Measurements from ENCODE around the gene CD5L.

CD5L gene

DNA sequence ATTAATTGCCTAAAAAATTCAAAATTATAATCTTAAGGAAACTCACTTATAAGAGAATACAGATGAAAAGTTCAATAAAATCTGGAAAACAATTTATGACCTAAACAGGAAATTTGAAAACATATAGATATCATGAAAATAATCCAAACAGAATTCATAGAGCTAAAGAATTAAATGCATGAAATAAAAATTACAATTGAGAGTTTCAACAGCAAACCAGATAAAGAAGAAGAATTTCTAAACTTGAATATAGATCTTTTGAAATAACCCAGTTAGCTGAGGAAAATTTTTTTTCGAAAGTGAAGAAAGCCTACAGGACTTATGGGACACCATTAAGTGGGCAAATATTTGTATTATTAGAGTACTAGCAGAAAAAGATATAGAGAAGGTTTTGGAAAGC is 28.3 kb downstream of the CD5L start:
- DNase-seq (ENCODE audit: low spot score): no peak

- no peak for DNase-seq (ENCODE audit: low spot score)
Measured at GRCh38 chr1:157806431-157807149, 35.0 kb downstream of the CD5L start.

- DNase-seq (ENCODE audit: low spot score): no peak
Measured at GRCh38 chr1:157803851-157804250, 37.8 kb downstream of the CD5L start.

DNA sequence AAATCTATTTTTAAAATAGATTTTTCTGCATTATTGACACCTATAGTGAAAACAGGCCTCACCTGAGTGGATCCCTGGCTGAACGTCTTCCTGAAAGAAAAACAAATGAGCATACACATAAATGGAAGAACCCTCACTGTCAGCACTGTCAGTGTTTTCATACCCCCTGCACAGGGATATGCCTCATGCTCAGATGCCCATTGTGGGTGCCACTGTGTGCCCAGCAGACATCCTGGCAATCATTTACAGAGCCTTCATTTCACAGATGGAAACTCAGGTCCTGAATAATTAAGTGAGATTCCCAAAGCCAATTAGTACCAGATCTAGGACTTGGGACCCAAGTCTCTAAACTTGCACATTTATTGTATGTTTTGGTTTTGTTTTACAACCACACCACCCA is 41.6 kb downstream of the CD5L start:
- DNase-seq (ENCODE audit: low spot score): no peak

GRCh38 chr1:157798211-157798610 is 43.4 kb downstream of the CD5L start:
- DNase-seq (ENCODE audit: low spot score): no peak

DNA sequence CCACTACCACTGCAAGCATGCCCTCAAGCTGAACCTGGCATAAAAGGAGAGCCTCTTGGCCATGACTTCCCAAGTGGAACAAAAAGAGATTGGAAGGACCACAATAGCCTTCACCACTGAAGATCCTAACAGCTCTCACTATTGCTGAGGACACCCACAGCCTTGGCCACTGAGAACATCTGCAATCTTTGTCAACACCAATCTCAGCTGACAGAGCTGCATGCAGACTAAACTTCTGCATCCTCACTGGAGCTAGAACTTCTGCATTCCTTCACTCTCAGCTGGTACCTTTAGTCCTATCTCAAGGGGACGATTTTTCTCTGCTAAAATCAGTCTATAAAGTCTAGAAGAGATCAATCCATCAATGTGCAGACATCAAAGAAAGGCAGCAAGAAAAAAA is 56.4 kb downstream of the CD5L start:
- DNase-seq (ENCODE audit: low spot score): no peak

GRCh38 chr1:157784801-157785200 is 56.8 kb downstream of the CD5L start:
- DNase-seq (ENCODE audit: low spot score): no peak

DNA sequence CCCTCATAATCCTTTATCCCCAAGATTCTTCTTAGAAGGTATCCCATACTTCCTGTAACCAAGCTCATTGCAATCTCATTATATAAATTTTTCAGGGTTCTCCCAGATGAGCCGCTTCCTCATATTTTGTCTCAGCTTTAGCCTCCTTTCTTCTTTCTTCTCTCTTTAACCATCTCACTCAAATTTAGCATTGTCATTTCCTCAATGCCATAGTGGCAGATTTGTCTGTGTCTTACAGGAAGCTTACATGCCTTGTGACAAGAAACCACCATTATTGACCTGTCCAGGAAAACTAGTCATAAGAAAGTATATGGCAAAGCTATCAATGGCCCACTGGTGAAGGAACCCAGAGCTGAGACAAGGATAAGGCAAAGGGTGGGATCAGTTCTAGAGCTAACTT is 58.7 kb downstream of the CD5L start:
- DNase-seq (ENCODE audit: low spot score): no peak

DNA sequence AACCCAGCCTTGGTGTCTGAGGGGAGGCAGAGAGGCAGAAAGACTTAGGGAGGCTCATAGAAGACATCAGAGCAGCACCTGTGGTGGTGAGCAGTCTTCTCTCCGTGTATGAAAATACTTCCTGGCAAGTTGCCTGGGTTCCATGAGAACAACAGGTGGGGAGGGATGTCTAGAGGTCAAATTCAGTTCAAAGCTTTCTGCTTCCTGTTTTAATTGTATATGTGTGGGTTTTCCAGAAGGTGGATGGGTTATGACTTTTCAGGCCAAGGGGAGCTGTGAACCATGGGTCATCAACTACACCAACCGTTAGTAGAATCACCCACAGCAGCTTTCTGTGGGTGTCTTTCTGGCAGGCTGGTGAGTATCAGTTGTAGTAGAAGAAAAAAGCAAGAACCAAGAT is 60.6 kb downstream of the CD5L start:
- no peak for DNase-seq (ENCODE audit: low spot score)
